Mesodermal cell (in vitro differentiated cells): ENCODE results near the gene GRIA4.

ENCODE experiments used
- H3K27ac ChIP-seq: 2 replicates; pipeline ENCODE4 v1.7.0; 2013; ENCODE audit warnings: mild to moderate bottlenecking, low read depth, low read length, moderate library complexity; ENCODE audit not compliant: severe bottlenecking
- H3K36me3 ChIP-seq: 2 replicates; pipeline ENCODE4 v1.7.1; 2013; ENCODE audit warnings: mild to moderate bottlenecking, low read length, moderate library complexity; ENCODE audit not compliant: control insufficient read depth, insufficient read depth
- H3K4me1 ChIP-seq: one replicate; pipeline ENCODE4 v1.7.1; 2013; ENCODE audit warnings: mild to moderate bottlenecking, low read length; ENCODE audit not compliant: insufficient read depth, control insufficient read depth, poor library complexity, severe bottlenecking
- H3K4me3 ChIP-seq: 2 replicates; pipeline ENCODE4 v1.7.0; 2013; ENCODE audit warnings: low read length, control low read depth, mild to moderate bottlenecking; ENCODE audit not compliant: insufficient read depth, poor library complexity, severe bottlenecking; ENCODE audit errors: extremely low read depth
- H3K9me3 ChIP-seq: 2 replicates; pipeline ENCODE4 v1.7.1; 2013; ENCODE audit warnings: mild to moderate bottlenecking, low read length, moderate library complexity; ENCODE audit not compliant: control insufficient read depth
- WGBS, 2 experiments: methylation state at CpG; one replicate each; pipeline ENCODE4 v1.1.5; 2013; ENCODE audit warnings: missing lambda C conversion rate in 2 of 2; ENCODE audit not compliant: insufficient coverage in 2 of 2; 5-methylcytosine and 5-hydroxymethylcytosine counted together

The GRIA4 gene

GRCh38 chr11:105690467-105690866, 80.6 kb downstream of the GRIA4 start:
- no peaks in the 10 kb centered on the region for H3K36me3 ChIP-seq
- H3K27ac ChIP-seq: no peak overlapping the region
- no CpG with 5 or more reads among the region's 1 CpG for WGBS, 2 experiments
- H3K9me3 ChIP-seq: no peaks in the 10 kb centered on the region
- H3K4me3 ChIP-seq: no peak overlapping the region
- no peaks in the 10 kb centered on the region for H3K4me1 ChIP-seq

DNA sequence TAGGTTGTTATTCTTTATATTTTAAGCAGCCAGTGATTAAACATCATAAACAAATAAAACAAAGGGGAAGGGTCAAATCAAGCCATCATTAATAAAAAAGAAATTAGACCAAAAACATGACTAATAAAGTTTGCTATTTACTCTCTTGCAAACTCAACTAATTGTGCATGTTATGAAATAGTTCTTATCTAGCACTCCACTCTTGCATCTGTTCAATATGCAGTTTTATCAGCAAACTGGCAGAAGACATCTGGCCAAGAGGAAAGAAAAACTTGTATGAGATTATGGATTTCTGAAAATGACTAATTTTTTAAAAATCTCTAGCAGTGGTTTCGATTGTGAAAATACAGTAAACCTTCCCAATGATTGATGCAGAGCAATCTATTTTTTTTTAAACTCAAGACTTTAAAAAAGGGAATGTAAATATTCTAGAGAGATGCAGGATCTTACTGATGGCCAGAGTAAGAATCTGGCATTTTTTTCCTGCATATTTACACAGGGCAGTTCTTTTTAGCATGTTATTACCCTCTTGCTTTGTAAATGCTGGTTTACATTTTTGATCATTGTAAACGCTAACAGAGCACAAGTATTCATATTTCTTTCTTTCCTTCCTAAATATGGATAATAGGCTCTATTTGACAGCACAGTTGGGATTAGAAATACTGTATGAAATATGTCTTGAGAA, 83.3 kb downstream of the GRIA4 start:
- WGBS, 2 experiments: no CpG with 5 or more reads among the region's 2 CpGs
- no peak overlapping the region for H3K27ac ChIP-seq

GRCh38 chr11:105696000-105696399, 86.1 kb downstream of the GRIA4 start:
- Histone ChIP-seq H3K36me3 (no peaks in the 10 kb centered on the region), H3K9me3 (no peaks in the 10 kb centered on the region), H3K4me3 (no peak overlapping the region), H3K27ac (no peak overlapping the region), H3K4me1 (no peaks in the 10 kb centered on the region)
- 83 to 100% methylated on average over 1 of the region's 2 CpGs for WGBS, 2 experiments

More for the DNA sequence above, 83.3 kb downstream of the GRIA4 start:
- no peak overlapping the region for H3K4me3 ChIP-seq
- H3K4me1 ChIP-seq: no peaks in the 10 kb centered on the region
- H3K9me3 ChIP-seq: no peaks in the 10 kb centered on the region
- H3K36me3 ChIP-seq: no peaks in the 10 kb centered on the region

GRCh38 chr11:105697291-105697690, 87.4 kb downstream of the GRIA4 start:
- no peaks in the 10 kb centered on the region for H3K36me3 ChIP-seq
- H3K9me3 ChIP-seq: no peaks in the 10 kb centered on the region
- H3K4me3 ChIP-seq: no peak overlapping the region
- no peaks in the 10 kb centered on the region for H3K4me1 ChIP-seq
- no peak overlapping the region for H3K27ac ChIP-seq
- no CpG with 5 or more reads among the region's 1 CpG for WGBS, 2 experiments

- no peak overlapping the region for H3K27ac ChIP-seq
- H3K4me1 ChIP-seq: no peaks in the 10 kb centered on the region
- H3K4me3 ChIP-seq: no peak overlapping the region
- 67 to 90% methylated on average over 1 to 2 of the region's 3 CpGs for WGBS, 2 experiments
- H3K36me3 ChIP-seq: no peaks in the 10 kb centered on the region
- no peaks in the 10 kb centered on the region for H3K9me3 ChIP-seq
These were observed 89.3 kb downstream of the GRIA4 start for GRCh38 chr11:105699203-105699602.

GRCh38 chr11:105700271-105700670, 90.4 kb downstream of the GRIA4 start:
- Histone ChIP-seq H3K36me3 (no peaks in the 10 kb centered on the region), H3K27ac (no peak overlapping the region), H3K4me3 (no peak overlapping the region), H3K9me3 (no peaks in the 10 kb centered on the region), H3K4me1 (no peaks in the 10 kb centered on the region)

DNA sequence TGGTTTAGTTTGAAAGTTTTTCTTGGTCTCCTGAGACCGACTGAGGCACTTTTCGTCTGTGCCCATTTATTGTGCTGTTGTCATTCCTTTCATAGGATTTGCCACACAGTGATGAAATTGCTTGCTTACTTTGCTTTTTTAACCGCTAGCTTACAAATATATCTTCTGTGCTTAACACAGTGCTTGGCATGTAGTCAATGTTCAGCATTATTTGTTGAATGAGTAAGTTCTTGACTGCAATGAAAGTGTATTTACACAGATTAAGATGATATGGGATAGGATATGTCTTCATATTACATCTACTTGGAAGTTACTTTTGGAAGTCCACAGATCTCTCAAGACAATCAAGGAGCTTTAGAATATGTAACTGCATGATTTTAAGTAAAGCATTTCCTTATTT, 91.2 kb downstream of the GRIA4 start:
- 72 to 84% methylated on average over 3 of the region's 3 CpGs for WGBS, 2 experiments
- Histone ChIP-seq H3K27ac (no peak overlapping the region), H3K4me1 (no peaks in the 10 kb centered on the region), H3K36me3 (no peaks in the 10 kb centered on the region), H3K4me3 (no peak overlapping the region), H3K9me3 (no peaks in the 10 kb centered on the region)

GRCh38 chr11:105705786-105706530, 96.1 kb downstream of the GRIA4 start:
- no peak overlapping the region for H3K4me3 ChIP-seq
- no peaks in the 10 kb centered on the region for H3K36me3 ChIP-seq
- no peaks in the 10 kb centered on the region for H3K9me3 ChIP-seq
- H3K4me1 ChIP-seq: no peaks in the 10 kb centered on the region
- WGBS, 2 experiments: 100% methylated on average over 1 of the region's 2 CpGs
- no peak overlapping the region for H3K27ac ChIP-seq

DNA sequence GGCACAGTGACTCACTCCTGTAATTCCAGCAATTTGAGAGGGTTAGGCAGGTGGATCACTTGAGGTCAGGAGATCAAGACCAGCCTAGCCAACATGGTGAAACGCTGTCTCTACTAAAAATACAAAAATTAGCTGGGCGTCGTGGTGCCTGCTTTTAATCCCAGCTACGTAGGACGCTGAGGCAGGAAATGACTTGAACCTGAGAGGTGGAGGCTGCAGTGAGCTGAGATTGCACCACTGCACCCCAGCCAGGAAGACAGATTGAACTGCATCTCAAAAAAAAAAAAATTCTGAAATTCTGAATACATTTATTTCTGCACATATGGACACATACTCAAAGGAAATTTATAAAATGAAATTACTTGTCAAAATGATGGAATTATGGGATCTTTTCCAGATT, 103.2 kb downstream of the GRIA4 start:
- Histone ChIP-seq H3K4me1 (no peaks in the 10 kb centered on the region), H3K27ac (no peak overlapping the region), H3K4me3 (no peak overlapping the region), H3K9me3 (no peaks in the 10 kb centered on the region), H3K36me3 (no peaks in the 10 kb centered on the region)
- 73 to 78% methylated on average over 5 of the region's 5 CpGs for WGBS, 2 experiments

GRCh38 chr11:105713696-105714095, 103.8 kb downstream of the GRIA4 start:
- Histone ChIP-seq H3K9me3 (no peaks in the 10 kb centered on the region), H3K36me3 (no peaks in the 10 kb centered on the region), H3K4me3 (no peak overlapping the region), H3K4me1 (no peaks in the 10 kb centered on the region), H3K27ac (no peak overlapping the region)
- 83% methylated on average over 1 of the region's 2 CpGs; no CpG with 5 or more reads in 1 of the 2 experiments for WGBS, 2 experiments

- Histone ChIP-seq H3K36me3 (no peaks in the 10 kb centered on the region), H3K4me3 (no peak overlapping the region), H3K27ac (no peak overlapping the region), H3K4me1 (peaks cover 9% of the 10 kb centered on the region), H3K9me3 (no peaks in the 10 kb centered on the region)
- 89 to 93% methylated on average over 2 to 3 of the region's 5 CpGs for WGBS, 2 experiments
These were observed 108.8 kb downstream of the GRIA4 start for GRCh38 chr11:105718641-105719040.
